ENCODE measurements around the gene CKMT1B.
"Not testable (repeated sequence)": the region's sequence is repeated elsewhere in the genome, so short reads cannot be mapped to it uniquely, and the experiment has no call there.

Gene CKMT1B

GRCh38 chr15:43593328-43594190 lies at the start of gene CKMT1B:
Gene CKMT1B (plus strand): TSS chr15:43594027. CDS start chr15:43594219, 192 bp downstream.
- DNase-seq, result not testable (repeated sequence)

- DNase-seq, result no peak
Observed at GRCh38 chr15:43544266-43544665, 49.6 kb upstream of the CKMT1B start.

- DNase-seq, result no peak
Observed at GRCh38 chr15:43545426-43545825, 48.4 kb upstream of the CKMT1B start.

- no peak for DNase-seq
Observed at GRCh38 chr15:43547539-43547938, 46.3 kb upstream of the CKMT1B start.

GRCh38 chr15:43550527-43551363 lies 43.1 kb upstream of the CKMT1B start:
- DNase-seq, result no peak

GRCh38 chr15:43552256-43552655 lies 41.6 kb upstream of the CKMT1B start:
- DNase-seq, result no peak

- DNase-seq, result no peak
Observed at GRCh38 chr15:43552986-43553385, 40.8 kb upstream of the CKMT1B start.

GRCh38 chr15:43562753-43563152 lies 31.1 kb upstream of the CKMT1B start:
- DNase-seq, result not testable (repeated sequence)

- not testable (repeated sequence) for DNase-seq
Observed at GRCh38 chr15:43563793-43564192, 30.0 kb upstream of the CKMT1B start.

GRCh38 chr15:43566615-43567014 lies 27.2 kb upstream of the CKMT1B start:
- DNase-seq, result not testable (repeated sequence)

- not testable (repeated sequence) for DNase-seq
Observed at GRCh38 chr15:43574607-43575006, 19.2 kb upstream of the CKMT1B start.

GRCh38 chr15:43589778-43590466 lies 3.9 kb upstream of the CKMT1B start, which contains the start of gene PPIP5K1:
Gene PPIP5K1 (minus strand): TSS chr15:43590208. CDS start chr15:43584504, 5,704 bp downstream.
- DNase-seq, result not testable (repeated sequence)

GRCh38 chr15:43592841-43593240 lies 986 bp upstream of the CKMT1B start:
- DNase-seq, result not testable (repeated sequence)

GRCh38 chr15:43599131-43599530 lies 5.3 kb downstream of the CKMT1B start:
- DNase-seq, result not testable (repeated sequence)

- not testable (repeated sequence) for DNase-seq
Observed at GRCh38 chr15:43600200-43600599, 6.4 kb downstream of the CKMT1B start.

GRCh38 chr15:43602233-43602632 lies 8.4 kb downstream of the CKMT1B start:
- peak; percentile 58 for DNase-seq

GRCh38 chr15:43617750-43618149 lies 23.9 kb downstream of the CKMT1B start:
- DNase-seq, result not testable (repeated sequence)

- DNase-seq, result not testable (repeated sequence)
Observed at GRCh38 chr15:43618700-43619099, 24.9 kb downstream of the CKMT1B start, which contains the start of gene STRC. Gene STRC (minus strand): TSS chr15:43618800. CDS start chr15:43618722, 78 bp downstream.

- DNase-seq, result not testable (repeated sequence)
Observed at GRCh38 chr15:43622068-43622799, 28.4 kb downstream of the CKMT1B start.

- DNase-seq, result no peak
Observed at GRCh38 chr15:43625106-43625505, 31.3 kb downstream of the CKMT1B start.

- not testable (repeated sequence) for DNase-seq
Observed at GRCh38 chr15:43626937-43627336, 33.1 kb downstream of the CKMT1B start.
